ENCODE data around the gene PDE4DIP.
"Not testable (repeated sequence)": the region's sequence is repeated elsewhere in the genome, so short reads cannot be mapped to it uniquely, and the experiment has no call there.

GRCh38 chr1:148948768-148949167 is 104.5 kb downstream of the PDE4DIP start:
- TF ChIP-seq CTCF, POLR2AphosphoS5 (IDR thresholded peaks at IDR 0.05): not testable (repeated sequence)
